ENCODE data around the gene FXR1.
"Not testable (repeated sequence)": the region's sequence is repeated elsewhere in the genome, so short reads cannot be mapped to it uniquely, and the experiment has no call there.

Gene FXR1

DNA sequence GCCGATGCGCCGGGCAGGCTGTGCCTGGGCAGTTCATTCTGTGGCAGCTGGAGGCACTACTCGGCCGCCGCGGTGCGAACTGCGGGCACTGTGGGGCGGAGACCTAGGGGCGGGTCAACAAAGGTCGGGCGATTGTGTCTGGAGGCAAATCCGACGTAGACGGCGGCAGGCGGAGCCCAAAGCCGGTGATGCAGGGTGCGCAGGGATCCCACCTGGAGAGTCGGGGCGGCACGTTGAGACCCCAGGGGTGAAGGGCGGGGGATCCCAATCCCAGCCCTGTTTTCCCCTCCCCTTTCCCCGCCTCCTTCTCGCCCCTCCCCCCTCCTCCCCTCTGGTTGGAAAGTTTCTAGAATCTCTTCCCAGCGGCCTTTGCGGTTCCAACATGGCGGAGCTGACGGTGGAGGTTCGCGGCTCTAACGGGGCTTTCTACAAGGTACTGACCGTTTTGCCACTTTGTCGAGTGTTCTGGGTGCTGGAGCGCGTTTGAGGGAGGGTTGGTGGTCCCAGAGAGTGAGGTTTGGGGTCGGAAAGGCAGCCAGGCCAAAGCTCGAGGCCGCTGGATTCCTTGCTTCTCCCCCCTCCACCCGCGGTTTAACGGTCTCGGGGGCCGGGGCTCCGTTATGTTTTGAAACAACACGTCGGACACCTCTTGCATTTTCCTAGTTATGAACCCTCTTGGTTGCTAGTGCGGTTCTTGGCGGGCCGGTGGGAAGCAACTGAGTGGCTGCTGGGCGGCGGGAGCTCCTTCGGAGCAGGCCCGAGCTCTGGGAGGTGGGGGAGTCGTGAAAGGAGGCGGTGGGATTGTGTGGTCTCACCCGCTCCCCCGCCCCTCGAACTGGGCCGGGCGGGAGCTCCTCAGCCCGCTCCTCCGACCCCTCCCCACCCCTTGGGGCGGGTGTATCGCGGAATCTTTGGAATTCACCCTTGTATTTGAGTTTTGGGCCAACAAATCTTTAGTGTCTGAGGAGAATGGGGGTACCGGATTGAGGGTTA is at the start of gene FXR1:
Gene FXR1, plus strand, starts transcription at position 367 of the 993 bp plus-strand sequence. Its CDS starts 16 bp downstream, at position 383.
- peak; percentile 88 for DNase-seq (ENCODE audit: low spot score)

DNA sequence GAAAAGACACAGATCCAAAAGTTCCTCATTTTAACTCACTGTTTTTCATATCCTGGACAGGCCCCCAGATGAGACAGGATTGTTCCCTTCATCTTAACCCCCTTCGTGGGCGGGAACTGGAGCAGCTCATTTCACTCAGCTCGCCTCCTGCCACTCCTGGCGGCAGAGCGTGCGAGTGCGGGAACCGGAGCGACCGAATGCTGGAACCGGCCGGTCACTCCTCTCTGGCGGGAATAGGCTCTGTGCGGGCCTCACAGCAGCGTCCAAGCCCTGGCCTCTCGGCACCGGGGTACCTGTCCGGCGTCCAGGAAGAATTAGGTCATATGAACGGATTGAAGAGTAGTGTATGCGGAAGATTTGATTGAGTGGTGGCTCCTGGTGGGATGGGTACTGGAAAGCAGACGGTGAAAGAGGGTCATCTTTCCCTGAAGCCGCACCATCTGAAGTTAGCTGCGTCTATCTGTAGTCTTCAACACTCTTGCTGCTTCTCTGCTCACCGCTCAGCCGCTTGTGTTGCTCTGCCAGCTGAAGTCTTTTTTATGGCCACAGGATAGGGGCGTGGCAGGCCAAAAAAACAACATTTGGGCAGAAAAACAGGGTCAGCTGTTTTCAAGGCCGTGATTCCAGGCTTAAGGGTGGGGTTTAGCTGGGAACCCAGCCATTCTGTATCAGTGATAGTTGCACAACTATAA is 42.3 kb upstream of the FXR1 start:
- no peak for DNase-seq (ENCODE audit: low spot score)

GRCh38 chr3:180871901-180872300 is 40.6 kb upstream of the FXR1 start:
- DNase-seq (ENCODE audit: low spot score) = no peak

DNA sequence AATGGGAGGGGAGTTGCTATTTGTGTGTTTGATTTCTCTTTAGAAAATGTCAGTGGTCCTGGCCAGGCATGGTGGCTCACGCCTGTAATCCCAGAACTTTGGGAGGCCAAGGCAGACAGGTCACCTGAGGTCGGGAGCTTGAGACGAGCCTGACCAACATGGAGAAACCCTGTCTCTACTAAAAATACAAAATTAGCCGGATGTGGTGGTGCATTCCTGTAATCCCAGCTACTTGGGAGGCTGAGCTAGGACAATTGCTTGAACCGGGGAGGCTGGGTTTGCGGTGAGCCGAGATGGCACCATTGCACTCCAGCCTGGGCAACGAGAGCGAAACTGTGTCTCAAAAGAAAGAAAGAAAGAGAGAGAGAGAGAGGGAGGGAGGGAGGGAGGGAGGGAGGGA is 40.0 kb upstream of the FXR1 start:
- not testable (repeated sequence) for DNase-seq (ENCODE audit: low spot score)

- no peak for DNase-seq (ENCODE audit: low spot score)
Measured at GRCh38 chr3:180875124-180875698, 37.3 kb upstream of the FXR1 start.

GRCh38 chr3:180881065-180881801 is 31.2 kb upstream of the FXR1 start:
- DNase-seq (ENCODE audit: low spot score) = no peak

- no peak for DNase-seq (ENCODE audit: low spot score)
Measured at GRCh38 chr3:180882115-180882514, 30.4 kb upstream of the FXR1 start.

DNA sequence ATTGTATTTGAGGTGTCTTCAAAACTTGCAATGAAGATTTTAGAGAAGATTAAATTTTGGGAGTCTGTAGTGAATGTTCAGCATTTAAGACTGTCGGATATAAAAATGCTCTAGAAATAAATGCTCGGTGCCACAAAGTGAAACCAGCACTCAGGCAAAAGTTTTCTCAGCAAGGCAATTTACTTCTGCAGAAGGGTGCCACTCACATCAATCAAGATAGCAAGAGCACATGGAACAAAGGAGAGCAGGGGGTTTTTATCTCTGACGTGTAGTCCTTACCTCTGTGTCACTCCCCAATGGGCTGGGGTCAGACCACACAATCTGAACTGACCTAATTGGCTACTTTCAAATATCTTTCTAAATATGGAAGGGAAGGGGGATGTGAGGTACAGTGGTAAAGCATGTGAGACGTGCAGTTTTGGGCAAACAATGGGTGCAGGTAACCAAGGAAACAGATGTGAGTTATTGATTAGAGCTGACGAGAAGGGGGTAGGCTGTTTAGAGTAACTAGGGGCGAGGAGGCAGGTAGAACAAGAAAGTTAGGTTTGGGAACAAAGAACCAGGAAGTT is 23.4 kb upstream of the FXR1 start:
- DNase-seq (ENCODE audit: low spot score) = no peak

- no peak for DNase-seq (ENCODE audit: low spot score)
Measured at GRCh38 chr3:180898572-180898971, 13.9 kb upstream of the FXR1 start.

GRCh38 chr3:180909369-180910127 is 2.9 kb upstream of the FXR1 start:
- no peak for DNase-seq (ENCODE audit: low spot score)

GRCh38 chr3:180910823-180911222 is 1.6 kb upstream of the FXR1 start:
- no peak for DNase-seq (ENCODE audit: low spot score)

GRCh38 chr3:180911876-180912303 is 580 bp upstream of the FXR1 start:
- no peak for DNase-seq (ENCODE audit: low spot score)

GRCh38 chr3:180913581-180914404 is 1.3 kb downstream of the FXR1 start:
- DNase-seq (ENCODE audit: low spot score) = no peak

DNA sequence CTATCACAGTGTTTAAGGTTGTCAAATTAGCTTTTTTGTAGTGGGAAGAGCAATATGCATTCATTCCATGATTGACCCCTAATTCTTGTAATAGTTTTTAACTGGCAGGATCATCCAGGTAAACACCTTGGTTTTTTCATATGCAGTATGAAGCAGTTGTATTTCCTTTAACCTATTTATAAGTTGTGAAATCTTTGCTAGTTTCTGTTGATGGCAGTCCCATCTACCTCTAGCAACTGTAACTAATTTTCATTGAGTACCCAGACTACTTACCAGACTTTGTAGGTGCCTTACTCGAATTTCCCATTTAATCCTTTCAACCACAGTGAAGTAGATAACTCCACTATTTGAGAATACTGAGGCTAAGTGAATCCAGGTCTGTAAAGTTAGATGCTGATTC is 6.1 kb downstream of the FXR1 start:
- no peak for DNase-seq (ENCODE audit: low spot score)

DNA sequence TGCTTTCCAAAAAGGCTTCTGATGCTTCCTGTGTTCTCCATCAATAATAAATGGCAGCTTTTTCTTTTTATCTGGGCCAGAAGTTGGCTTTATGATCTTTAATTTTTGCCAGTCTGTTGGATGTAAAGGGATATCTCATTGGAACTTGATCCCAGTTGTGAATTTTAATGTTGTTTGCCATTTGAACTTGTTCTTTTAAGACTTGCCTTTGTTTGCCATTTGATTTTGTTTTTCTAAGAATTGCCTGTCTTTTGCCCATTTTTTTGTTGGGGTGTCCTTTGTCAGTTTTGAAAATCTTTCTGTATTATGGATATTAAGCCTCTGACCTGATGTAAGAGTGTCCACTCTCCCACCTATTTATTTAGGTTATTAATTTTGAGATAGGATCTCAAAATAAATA is 9.8 kb downstream of the FXR1 start:
- no peak for DNase-seq (ENCODE audit: low spot score)

GRCh38 chr3:180923561-180923960 is 11.1 kb downstream of the FXR1 start:
- DNase-seq (ENCODE audit: low spot score) = no peak

DNA sequence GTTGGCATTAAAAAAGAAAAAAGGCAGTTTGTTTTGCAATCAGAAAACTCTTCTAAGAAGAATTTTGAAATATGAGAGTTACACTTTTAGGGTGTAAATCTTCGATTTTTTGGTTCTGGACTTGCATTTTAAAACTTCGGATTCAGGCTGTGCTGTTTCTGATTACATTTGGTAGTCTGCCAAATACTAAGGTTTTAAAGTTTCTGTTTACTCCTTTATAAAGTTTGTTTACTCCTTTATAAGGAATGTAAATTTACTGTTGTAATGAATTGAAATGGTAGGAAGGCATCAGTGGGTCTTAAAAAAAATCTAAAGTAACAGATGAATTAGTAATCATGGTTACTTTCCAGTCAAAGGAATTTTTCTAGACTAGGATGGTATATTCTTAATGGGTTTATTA is 14.1 kb downstream of the FXR1 start:
- DNase-seq (ENCODE audit: low spot score) = no peak

DNA sequence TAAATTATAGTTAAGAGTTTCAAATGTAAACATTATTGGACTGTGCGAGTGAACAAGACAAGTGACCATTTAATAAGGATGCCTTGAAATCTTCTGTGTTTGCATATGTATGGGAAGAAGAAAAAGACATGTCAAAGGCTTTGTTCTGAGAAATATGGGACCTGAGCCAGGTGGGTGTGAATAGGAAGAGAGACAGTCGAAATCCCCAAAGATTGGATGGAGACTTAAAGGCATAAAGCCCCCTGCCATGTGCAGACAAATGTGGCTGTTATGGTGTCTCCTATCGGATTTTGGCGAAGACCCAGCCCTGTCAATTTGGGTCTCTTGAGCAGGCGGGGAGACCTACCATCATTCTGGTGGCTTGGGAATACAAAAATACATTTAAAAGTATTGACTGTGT is 16.9 kb downstream of the FXR1 start:
- DNase-seq (ENCODE audit: low spot score) = no peak

- DNase-seq (ENCODE audit: low spot score) = no peak
Measured at GRCh38 chr3:180930526-180930925, 18.1 kb downstream of the FXR1 start.

GRCh38 chr3:180932819-180933218 is 20.3 kb downstream of the FXR1 start:
- no peak for DNase-seq (ENCODE audit: low spot score)
